ENCODE measurements around the gene FLNC.
A peak's percentile ranks its signal among the peaks of the same experiment; 100 is the strongest.

Gene FLNC

GRCh38 chr7:128791972-128792327 lies 38.3 kb upstream of the FLNC start:
- no peaks in the 10 kb centered on the region for H3K9me3 ChIP-seq (ENCODE audit: control insufficient read depth in 1 of 2, low read length in 2 of 2)
- H3K27ac ChIP-seq (ENCODE audit: low read length), result no peak overlapping the region
- H3K36me3 ChIP-seq (ENCODE audit: control insufficient read depth in 1 of 2, insufficient read depth in 2 of 2, low read length in 2 of 2), result peaks cover 0 to 5% of the 10 kb centered on the region in 2 donors
- H3K27me3 ChIP-seq (ENCODE audit: low read depth, low read length), result peaks cover 3% of the 10 kb centered on the region
- H3K4me3 ChIP-seq (ENCODE audit: low read depth in 1 of 2, low read length in 2 of 2), result peak overlapping the region; percentile 62 to 86
- H3K4me1 ChIP-seq (ENCODE audit: control insufficient read depth in 1 of 2, insufficient read depth in 2 of 2, low read length in 2 of 2), result peaks cover 0 to 11% of the 10 kb centered on the region in 2 donors

- Histone ChIP-seq H3K36me3 (ENCODE audit: control insufficient read depth in 1 of 2, insufficient read depth in 2 of 2, low read length in 2 of 2) (peaks cover 0 to 5% of the 10 kb centered on the region in 2 donors), H3K9me3 (ENCODE audit: control insufficient read depth in 1 of 2, low read length in 2 of 2) (no peaks in the 10 kb centered on the region), H3K4me3 (ENCODE audit: low read depth in 1 of 2, low read length in 2 of 2) (peak overlapping the region in 1 of 2 donors; percentile 86), H3K4me1 (ENCODE audit: control insufficient read depth in 1 of 2, insufficient read depth in 2 of 2, low read length in 2 of 2) (peaks cover 0 to 11% of the 10 kb centered on the region in 2 donors), H3K27ac (ENCODE audit: low read length) (no peak overlapping the region), H3K27me3 (ENCODE audit: low read depth, low read length) (peaks cover 3% of the 10 kb centered on the region)
Measured at GRCh38 chr7:128792471-128793180, 37.6 kb upstream of the FLNC start.

GRCh38 chr7:128793181-128793547 lies 37.0 kb upstream of the FLNC start:
- no peaks in the 10 kb centered on the region for H3K9me3 ChIP-seq (ENCODE audit: control insufficient read depth in 1 of 2, low read length in 2 of 2)
- peaks cover 0 to 11% of the 10 kb centered on the region in 2 donors for H3K4me1 ChIP-seq (ENCODE audit: control insufficient read depth in 1 of 2, insufficient read depth in 2 of 2, low read length in 2 of 2)
- peaks cover 3% of the 10 kb centered on the region for H3K27me3 ChIP-seq (ENCODE audit: low read depth, low read length)
- H3K4me3 ChIP-seq (ENCODE audit: low read depth in 1 of 2, low read length in 2 of 2), result no peak overlapping the region
- H3K27ac ChIP-seq (ENCODE audit: low read length), result no peak overlapping the region
- H3K36me3 ChIP-seq (ENCODE audit: control insufficient read depth in 1 of 2, insufficient read depth in 2 of 2, low read length in 2 of 2), result peaks cover 0 to 5% of the 10 kb centered on the region in 2 donors

GRCh38 chr7:128794020-128794419 lies 36.2 kb upstream of the FLNC start:
- H3K4me3 ChIP-seq (ENCODE audit: low read depth in 1 of 2, low read length in 2 of 2), result no peak overlapping the region
- peaks cover 3% of the 10 kb centered on the region for H3K27me3 ChIP-seq (ENCODE audit: low read depth, low read length)
- H3K27ac ChIP-seq (ENCODE audit: low read length), result no peak overlapping the region
- peaks cover 0 to 11% of the 10 kb centered on the region in 2 donors for H3K4me1 ChIP-seq (ENCODE audit: control insufficient read depth in 1 of 2, insufficient read depth in 2 of 2, low read length in 2 of 2)
- peaks cover 0 to 5% of the 10 kb centered on the region in 2 donors for H3K36me3 ChIP-seq (ENCODE audit: control insufficient read depth in 1 of 2, insufficient read depth in 2 of 2, low read length in 2 of 2)
- no peaks in the 10 kb centered on the region for H3K9me3 ChIP-seq (ENCODE audit: control insufficient read depth in 1 of 2, low read length in 2 of 2)

- peaks cover 0 to 11% of the 10 kb centered on the region in 2 donors for H3K4me1 ChIP-seq (ENCODE audit: control insufficient read depth in 1 of 2, insufficient read depth in 2 of 2, low read length in 2 of 2)
- H3K27me3 ChIP-seq (ENCODE audit: low read depth, low read length), result peaks cover 2% of the 10 kb centered on the region
- no peak overlapping the region for H3K27ac ChIP-seq (ENCODE audit: low read length)
- no peak overlapping the region for H3K4me3 ChIP-seq (ENCODE audit: low read depth in 1 of 2, low read length in 2 of 2)
- H3K9me3 ChIP-seq (ENCODE audit: control insufficient read depth in 1 of 2, low read length in 2 of 2), result no peaks in the 10 kb centered on the region
- peaks cover 0 to 5% of the 10 kb centered on the region in 2 donors for H3K36me3 ChIP-seq (ENCODE audit: control insufficient read depth in 1 of 2, insufficient read depth in 2 of 2, low read length in 2 of 2)
Measured at GRCh38 chr7:128794436-128794835, 35.8 kb upstream of the FLNC start.

GRCh38 chr7:128795129-128795528 lies 35.1 kb upstream of the FLNC start:
- Histone ChIP-seq H3K27ac (ENCODE audit: low read length) (no peak overlapping the region), H3K9me3 (ENCODE audit: control insufficient read depth in 1 of 2, low read length in 2 of 2) (no peaks in the 10 kb centered on the region), H3K36me3 (ENCODE audit: control insufficient read depth in 1 of 2, insufficient read depth in 2 of 2, low read length in 2 of 2) (peaks cover 0 to 5% of the 10 kb centered on the region in 2 donors), H3K27me3 (ENCODE audit: low read depth, low read length) (no peaks in the 10 kb centered on the region), H3K4me3 (ENCODE audit: low read depth in 1 of 2, low read length in 2 of 2) (no peak overlapping the region), H3K4me1 (ENCODE audit: control insufficient read depth in 1 of 2, insufficient read depth in 2 of 2, low read length in 2 of 2) (peaks cover 0 to 11% of the 10 kb centered on the region in 2 donors)

GRCh38 chr7:128796327-128796726 lies 33.9 kb upstream of the FLNC start:
- Histone ChIP-seq H3K27ac (ENCODE audit: low read length) (no peak overlapping the region), H3K36me3 (ENCODE audit: control insufficient read depth in 1 of 2, insufficient read depth in 2 of 2, low read length in 2 of 2) (peaks cover 0 to 10% of the 10 kb centered on the region in 2 donors), H3K27me3 (ENCODE audit: low read depth, low read length) (no peaks in the 10 kb centered on the region), H3K4me3 (ENCODE audit: low read depth in 1 of 2, low read length in 2 of 2) (no peak overlapping the region), H3K9me3 (ENCODE audit: control insufficient read depth in 1 of 2, low read length in 2 of 2) (no peaks in the 10 kb centered on the region), H3K4me1 (ENCODE audit: control insufficient read depth in 1 of 2, insufficient read depth in 2 of 2, low read length in 2 of 2) (peaks cover 0 to 11% of the 10 kb centered on the region in 2 donors)

- Histone ChIP-seq H3K9me3 (ENCODE audit: control insufficient read depth in 1 of 2, low read length in 2 of 2) (no peaks in the 10 kb centered on the region), H3K4me3 (ENCODE audit: low read depth in 1 of 2, low read length in 2 of 2) (no peak overlapping the region), H3K27me3 (ENCODE audit: low read depth, low read length) (no peaks in the 10 kb centered on the region), H3K4me1 (ENCODE audit: control insufficient read depth in 1 of 2, insufficient read depth in 2 of 2, low read length in 2 of 2) (no peaks in the 10 kb centered on the region), H3K27ac (ENCODE audit: low read length) (no peak overlapping the region), H3K36me3 (ENCODE audit: control insufficient read depth in 1 of 2, insufficient read depth in 2 of 2, low read length in 2 of 2) (peaks cover 0 to 8% of the 10 kb centered on the region in 2 donors)
Measured at GRCh38 chr7:128799451-128799850, 30.8 kb upstream of the FLNC start.

- no peaks in the 10 kb centered on the region for H3K27me3 ChIP-seq (ENCODE audit: low read depth, low read length)
- no peaks in the 10 kb centered on the region for H3K9me3 ChIP-seq (ENCODE audit: control insufficient read depth in 1 of 2, low read length in 2 of 2)
- H3K27ac ChIP-seq (ENCODE audit: low read length), result no peak overlapping the region
- H3K36me3 ChIP-seq (ENCODE audit: control insufficient read depth in 1 of 2, insufficient read depth in 2 of 2, low read length in 2 of 2), result peaks cover 0 to 15% of the 10 kb centered on the region in 2 donors
- H3K4me3 ChIP-seq (ENCODE audit: low read depth in 1 of 2, low read length in 2 of 2), result no peak overlapping the region
- H3K4me1 ChIP-seq (ENCODE audit: control insufficient read depth in 1 of 2, insufficient read depth in 2 of 2, low read length in 2 of 2), result peaks cover 0 to 4% of the 10 kb centered on the region in 2 donors
Measured at GRCh38 chr7:128800567-128800966, 29.6 kb upstream of the FLNC start.

GRCh38 chr7:128801003-128801402 lies 29.2 kb upstream of the FLNC start:
- no peak overlapping the region for H3K4me3 ChIP-seq (ENCODE audit: low read depth in 1 of 2, low read length in 2 of 2)
- H3K9me3 ChIP-seq (ENCODE audit: control insufficient read depth in 1 of 2, low read length in 2 of 2), result no peaks in the 10 kb centered on the region
- peaks cover 0 to 4% of the 10 kb centered on the region in 2 donors for H3K4me1 ChIP-seq (ENCODE audit: control insufficient read depth in 1 of 2, insufficient read depth in 2 of 2, low read length in 2 of 2)
- H3K27ac ChIP-seq (ENCODE audit: low read length), result no peak overlapping the region
- no peaks in the 10 kb centered on the region for H3K27me3 ChIP-seq (ENCODE audit: low read depth, low read length)
- peaks cover 0 to 20% of the 10 kb centered on the region in 2 donors for H3K36me3 ChIP-seq (ENCODE audit: control insufficient read depth in 1 of 2, insufficient read depth in 2 of 2, low read length in 2 of 2)

GRCh38 chr7:128801667-128802418 lies 28.4 kb upstream of the FLNC start:
- Histone ChIP-seq H3K4me1 (ENCODE audit: control insufficient read depth in 1 of 2, insufficient read depth in 2 of 2, low read length in 2 of 2) (peaks cover 0 to 4% of the 10 kb centered on the region in 2 donors), H3K9me3 (ENCODE audit: control insufficient read depth in 1 of 2, low read length in 2 of 2) (no peaks in the 10 kb centered on the region), H3K36me3 (ENCODE audit: control insufficient read depth in 1 of 2, insufficient read depth in 2 of 2, low read length in 2 of 2) (peaks cover 0 to 27% of the 10 kb centered on the region in 2 donors)

More at GRCh38 chr7:128801667-128802418, 28.4 kb upstream of the FLNC start:
- H3K27ac ChIP-seq (ENCODE audit: low read length), result no peak overlapping the region
- no peaks in the 10 kb centered on the region for H3K27me3 ChIP-seq (ENCODE audit: low read depth, low read length)
- no peak overlapping the region for H3K4me3 ChIP-seq (ENCODE audit: low read depth in 1 of 2, low read length in 2 of 2)
